Measurements from ENCODE around the gene CCL11.

DNA sequence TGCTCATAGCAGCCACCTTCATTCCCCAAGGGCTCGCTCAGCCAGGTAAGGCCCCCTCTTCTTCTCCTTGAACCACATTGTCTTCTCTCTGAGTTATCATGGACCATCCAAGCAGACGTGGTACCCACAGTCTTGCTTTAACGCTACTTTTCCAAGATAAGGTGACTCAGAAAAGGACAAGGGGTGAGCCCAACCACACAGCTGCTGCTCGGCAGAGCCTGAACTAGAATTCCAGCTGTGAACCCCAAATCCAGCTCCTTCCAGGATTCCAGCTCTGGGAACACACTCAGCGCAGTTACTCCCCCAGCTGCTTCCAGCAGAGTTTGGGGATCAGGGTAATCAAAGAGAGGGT, 30.2 kb upstream of the CCL11 start:
- TF ChIP-seq POLR2AphosphoS5 (IDR thresholded peaks at IDR 0.05) = no peak
- TF ChIP-seq, protein P1, sequence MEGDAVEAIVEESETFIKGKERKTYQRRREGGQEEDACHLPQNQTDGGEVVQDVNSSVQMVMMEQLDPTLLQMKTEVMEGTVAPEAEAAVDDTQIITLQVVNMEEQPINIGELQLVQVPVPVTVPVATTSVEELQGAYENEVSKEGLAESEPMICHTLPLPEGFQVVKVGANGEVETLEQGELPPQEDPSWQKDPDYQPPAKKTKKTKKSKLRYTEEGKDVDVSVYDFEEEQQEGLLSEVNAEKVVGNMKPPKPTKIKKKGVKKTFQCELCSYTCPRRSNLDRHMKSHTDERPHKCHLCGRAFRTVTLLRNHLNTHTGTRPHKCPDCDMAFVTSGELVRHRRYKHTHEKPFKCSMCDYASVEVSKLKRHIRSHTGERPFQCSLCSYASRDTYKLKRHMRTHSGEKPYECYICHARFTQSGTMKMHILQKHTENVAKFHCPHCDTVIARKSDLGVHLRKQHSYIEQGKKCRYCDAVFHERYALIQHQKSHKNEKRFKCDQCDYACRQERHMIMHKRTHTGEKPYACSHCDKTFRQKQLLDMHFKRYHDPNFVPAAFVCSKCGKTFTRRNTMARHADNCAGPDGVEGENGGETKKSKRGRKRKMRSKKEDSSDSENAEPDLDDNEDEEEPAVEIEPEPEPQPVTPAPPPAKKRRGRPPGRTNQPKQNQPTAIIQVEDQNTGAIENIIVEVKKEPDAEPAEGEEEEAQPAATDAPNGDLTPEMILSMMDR (IDR thresholded peaks at IDR 0.05; ENCODE audit: poor library complexity, severe bottlenecking) = no peak

Measured in neural cell (in vitro differentiated cells).